Gastroesophageal sphincter (tissue), 4 donors: ENCODE measurements around the gene EXOC4. TPM values are rescaled to one million over a fixed set of nuclear protein-coding genes. Genes with fewer than 3 reads are reported as not detected.

Source experiments
- ATAC-seq: fragments of 150-250 bp; one replicate; pipeline ENCODE4 v1.9.1; 2016; ENCODE audit warnings: mild to moderate bottlenecking, moderate library complexity
- H3K27ac ChIP-seq, 4 donors: fragments of 200-600 bp; sonication (generic) in 3 of 4; 1 replicate in 3 of 4; 2 replicates in 1 of 4; pipeline ENCODE4 v1.5.1; 2016 to 2019
- H3K27me3 ChIP-seq: fragments of 200-600 bp; sonication (generic); one replicate; pipeline ENCODE4 v1.5.1; 2019
- H3K36me3 ChIP-seq, 2 donors: fragments of 200-600 bp; sonication (generic); one replicate each; pipeline ENCODE4 v1.5.1; 2019; ENCODE audit warnings: control low read depth in 1 of 2
- H3K4me1 ChIP-seq, 3 donors: fragments of 200-600 bp; sonication (generic); 1 replicate in 2 of 3; 2 replicates in 1 of 3; pipeline ENCODE4 v1.5.1; 2016 to 2019; ENCODE audit warnings: control low read depth in 2 of 3
- H3K4me3 ChIP-seq, 2 donors: fragments of 200-600 bp; sonication (generic); one replicate each; pipeline ENCODE4 v1.5.1; 2019; ENCODE audit warnings: mild to moderate bottlenecking in 1 of 2, moderate library complexity in 1 of 2
- H3K9me3 ChIP-seq, 3 donors: fragments of 200-600 bp; sonication (generic); one replicate each; pipeline ENCODE4 v1.5.1; 2017 to 2019; ENCODE audit warnings: control low read depth in 2 of 3
- EP300 ChIP-seq: sonication (generic); formaldehyde crosslinking; IDR thresholded peaks from one replicate; pipeline ENCODE4 v1.6.1; 2017; ENCODE audit warnings: antibody characterized with exemption, mild to moderate bottlenecking
- POLR2A ChIP-seq, 2 donors: fragments of 450-650 bp; IDR thresholded peaks; one replicate each; pipeline ENCODE4 v1.6.1; 2017; ENCODE audit warnings: antibody characterized with exemption in 2 of 2, mild to moderate bottlenecking in 2 of 2, moderate library complexity in 1 of 2
- POLR2AphosphoS5 ChIP-seq: sonication (generic); formaldehyde crosslinking; IDR thresholded peaks from one replicate; pipeline ENCODE4 v1.6.1; 2017; ENCODE audit warnings: antibody characterized with exemption
- WGBS, 2 donors: methylation state at CpG; one replicate each; pipeline ENCODE4 v1.1.5; 2018; ENCODE audit warnings: low coverage in 1 of 2; 5-methylcytosine and 5-hydroxymethylcytosine counted together
- total RNA-seq, 4 donors: library from RNA; depleted of rRNA; stranded (reverse); fragments of >200 nt; gene quantifications; one replicate each; pipeline ENCODE4 v1.1.0, GENCODE V29; 2016
- TF ChIP-seq, protein P1 (sequence below), 4 experiments: fragments of 200-600 bp in 2 of 4; fragments of 450-650 bp in 2 of 4; sonication (generic) in 1 of 4; IDR thresholded peaks; one replicate each; pipeline ENCODE4 v1.5.1; 2017 to 2019; ENCODE audit warnings: antibody characterized with exemption in 4 of 4, mild to moderate bottlenecking in 2 of 4, moderate library complexity in 2 of 4

EXOC4 gene
- total RNA-seq, 4 donors from 2014 or later: 46.3 to 85.8 (median 51.9) TPM

- Histone ChIP-seq H3K27ac (no peak overlapping the region), H3K36me3 (peaks cover 0 to 28% of the 10 kb centered on the region in 2 donors), H3K4me1 (no peaks in the 10 kb centered on the region), H3K4me3 (no peak overlapping the region), H3K9me3 (no peaks in the 10 kb centered on the region), H3K27me3 (no peaks in the 10 kb centered on the region)
- no peak for TF ChIP-seq POLR2AphosphoS5
- TF ChIP-seq POLR2A (IDR thresholded peaks at IDR 0.05): no peak
- TF ChIP-seq, protein P1, sequence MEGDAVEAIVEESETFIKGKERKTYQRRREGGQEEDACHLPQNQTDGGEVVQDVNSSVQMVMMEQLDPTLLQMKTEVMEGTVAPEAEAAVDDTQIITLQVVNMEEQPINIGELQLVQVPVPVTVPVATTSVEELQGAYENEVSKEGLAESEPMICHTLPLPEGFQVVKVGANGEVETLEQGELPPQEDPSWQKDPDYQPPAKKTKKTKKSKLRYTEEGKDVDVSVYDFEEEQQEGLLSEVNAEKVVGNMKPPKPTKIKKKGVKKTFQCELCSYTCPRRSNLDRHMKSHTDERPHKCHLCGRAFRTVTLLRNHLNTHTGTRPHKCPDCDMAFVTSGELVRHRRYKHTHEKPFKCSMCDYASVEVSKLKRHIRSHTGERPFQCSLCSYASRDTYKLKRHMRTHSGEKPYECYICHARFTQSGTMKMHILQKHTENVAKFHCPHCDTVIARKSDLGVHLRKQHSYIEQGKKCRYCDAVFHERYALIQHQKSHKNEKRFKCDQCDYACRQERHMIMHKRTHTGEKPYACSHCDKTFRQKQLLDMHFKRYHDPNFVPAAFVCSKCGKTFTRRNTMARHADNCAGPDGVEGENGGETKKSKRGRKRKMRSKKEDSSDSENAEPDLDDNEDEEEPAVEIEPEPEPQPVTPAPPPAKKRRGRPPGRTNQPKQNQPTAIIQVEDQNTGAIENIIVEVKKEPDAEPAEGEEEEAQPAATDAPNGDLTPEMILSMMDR (IDR thresholded peaks at IDR 0.05): no peak
- no peak for TF ChIP-seq EP300
- no peak for ATAC-seq
- WGBS, 2 donors: 85 to 100% methylated on average over 3 of the region's 3 CpGs
Measured at GRCh38 chr7:134060874-134061273, 808.0 kb downstream of the EXOC4 start.

DNA sequence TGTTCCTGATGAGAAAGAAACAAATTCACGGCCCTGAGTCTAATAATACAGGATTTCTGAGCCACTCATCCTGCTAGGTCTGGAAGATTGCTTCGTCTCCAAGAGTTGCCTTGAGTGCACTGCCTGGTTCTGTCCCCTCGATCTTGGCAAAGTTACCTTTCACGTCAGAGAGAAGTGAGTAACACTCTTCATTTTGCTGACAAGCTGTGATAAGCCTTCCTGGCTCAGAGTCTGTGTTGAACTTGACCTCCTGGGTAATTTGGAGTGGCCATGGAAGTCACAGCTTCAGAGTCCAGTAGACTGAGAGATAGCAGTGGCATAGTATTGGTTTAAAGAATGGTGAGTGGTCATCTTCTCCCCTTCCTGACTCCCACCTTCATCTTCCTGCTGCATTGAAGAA lies 809.6 kb downstream of the EXOC4 start:
- Histone ChIP-seq H3K4me3 (no peak overlapping the region), H3K27ac (no peak overlapping the region), H3K36me3 (peaks cover 0 to 37% of the 10 kb centered on the region in 2 donors), H3K27me3 (no peaks in the 10 kb centered on the region), H3K9me3 (no peaks in the 10 kb centered on the region), H3K4me1 (no peaks in the 10 kb centered on the region)
- 80 to 100% methylated on average over 2 to 4 of the region's 4 CpGs for WGBS, 2 donors
- ATAC-seq: no peak
- no peak for TF ChIP-seq POLR2AphosphoS5
- TF ChIP-seq, protein P1 (IDR thresholded peaks at IDR 0.05): no peak
- no peak for TF ChIP-seq POLR2A (IDR thresholded peaks at IDR 0.05)
- no peak for TF ChIP-seq EP300

GRCh38 chr7:134065415-134065814 lies 812.5 kb downstream of the EXOC4 start:
- no peaks in the 10 kb centered on the region for H3K4me1 ChIP-seq
- WGBS, 2 donors: 100% methylated on average over 1 to 2 of the region's 4 CpGs
- H3K27ac ChIP-seq: no peak overlapping the region
- H3K9me3 ChIP-seq: no peaks in the 10 kb centered on the region
- peaks cover 0 to 37% of the 10 kb centered on the region in 2 donors for H3K36me3 ChIP-seq
- ATAC-seq: no peak
- no peaks in the 10 kb centered on the region for H3K27me3 ChIP-seq
- no peak overlapping the region for H3K4me3 ChIP-seq
- TF ChIP-seq EP300 (no peak), POLR2AphosphoS5 (no peak), POLR2A (IDR thresholded peaks at IDR 0.05) (no peak)
- TF ChIP-seq, protein P1 (IDR thresholded peaks at IDR 0.05): no peak

GRCh38 chr7:134067164-134067563 lies 814.3 kb downstream of the EXOC4 start:
- TF ChIP-seq, protein P1 (IDR thresholded peaks at IDR 0.05): no peak
- TF ChIP-seq EP300 (no peak), POLR2AphosphoS5 (no peak), POLR2A (IDR thresholded peaks at IDR 0.05) (no peak)
- no peak overlapping the region for H3K27ac ChIP-seq
- 50 to 58% methylated on average over 4 of the region's 4 CpGs for WGBS, 2 donors
- ATAC-seq: no peak
- H3K4me3 ChIP-seq: no peak overlapping the region
- H3K36me3 ChIP-seq: peaks cover 0 to 37% of the 10 kb centered on the region in 2 donors
- H3K27me3 ChIP-seq: no peaks in the 10 kb centered on the region
- H3K9me3 ChIP-seq: no peaks in the 10 kb centered on the region
- no peaks in the 10 kb centered on the region for H3K4me1 ChIP-seq

DNA sequence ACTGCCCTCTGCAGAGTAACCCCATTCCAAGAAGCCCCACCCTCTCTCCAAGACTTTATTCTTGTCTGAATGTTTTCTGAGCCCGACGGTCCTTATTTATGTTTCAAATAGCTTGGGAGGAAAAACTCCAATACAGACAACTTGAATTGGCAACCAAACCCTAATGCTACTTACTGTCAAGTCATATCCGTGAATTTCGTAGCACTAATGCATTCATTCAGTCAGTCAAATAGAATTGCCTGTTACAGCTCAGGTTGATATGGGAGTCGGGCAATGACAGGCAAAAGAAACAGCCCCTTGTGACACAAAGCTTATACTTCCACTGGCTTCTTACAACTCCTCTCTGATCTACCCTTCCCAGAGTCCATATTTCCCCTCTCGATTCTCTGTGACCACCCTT lies 815.8 kb downstream of the EXOC4 start:
- ATAC-seq: no peak
- Histone ChIP-seq H3K36me3 (peaks cover 0 to 25% of the 10 kb centered on the region in 2 donors), H3K27me3 (no peaks in the 10 kb centered on the region), H3K9me3 (no peaks in the 10 kb centered on the region), H3K4me3 (no peak overlapping the region), H3K4me1 (no peaks in the 10 kb centered on the region), H3K27ac (no peak overlapping the region)
- TF ChIP-seq POLR2A (IDR thresholded peaks at IDR 0.05): no peak
- TF ChIP-seq, protein P1 (IDR thresholded peaks at IDR 0.05): no peak
- no peak for TF ChIP-seq POLR2AphosphoS5
- TF ChIP-seq EP300: no peak
- 80 to 88% methylated on average over 1 to 6 of the region's 6 CpGs for WGBS, 2 donors
